Fibroblast of mammary gland (primary cell): ENCODE data around the gene PLPPR2.
A peak's percentile ranks its signal among the peaks of the same experiment; 100 is the strongest.
"Not testable (repeated sequence)": the region's sequence is repeated elsewhere in the genome, so short reads cannot be mapped to it uniquely, and the experiment has no call there.

Experiments
- DNase-seq: peaks from one replicate; pipeline ENCODE4 v3.0.0-alpha.2; 2010; ENCODE audit warnings: low read depth
- H3K4me3 ChIP-seq: 2 replicates; pipeline ENCODE4 v1.5.1; 2011; ENCODE audit warnings: low read depth, mild to moderate bottlenecking, low read length, moderate library complexity; ENCODE audit not compliant: control insufficient read depth
- TF ChIP-seq, protein P1 (sequence below): conservative IDR thresholded peaks from 2 replicates; pipeline ENCODE4 v1.5.1; 2011; ENCODE audit warnings: low read depth, low read length, inconsistent platforms; ENCODE audit not compliant: control insufficient read depth, insufficient read depth

The PLPPR2 gene

DNA sequence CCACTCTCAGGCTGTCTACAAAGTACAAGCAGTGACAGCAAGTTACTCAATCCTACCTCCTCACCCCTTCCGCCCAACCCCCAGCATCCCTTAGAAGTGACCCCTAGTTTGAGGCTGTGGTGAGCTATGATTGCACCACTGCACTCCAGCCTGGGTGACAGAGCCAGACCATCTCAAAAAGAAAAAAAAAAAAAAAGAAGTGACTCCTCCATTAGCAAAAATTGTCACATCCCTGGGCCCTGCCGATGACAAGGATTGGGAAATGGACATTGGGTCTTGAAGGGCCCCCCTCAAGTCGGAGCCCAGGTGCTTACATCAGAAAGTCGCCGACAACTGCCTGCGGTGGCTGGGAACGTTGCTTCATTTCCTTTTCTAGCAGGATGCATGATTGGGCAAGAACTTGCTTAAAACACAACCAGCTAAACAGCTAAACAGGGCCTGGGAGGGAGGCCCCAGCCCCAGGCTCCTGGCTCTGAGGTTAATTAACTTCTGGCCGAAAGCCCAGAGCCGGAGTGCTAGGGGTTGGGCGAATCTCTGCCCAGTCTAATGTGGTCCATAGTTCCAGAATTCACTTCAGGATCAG, 31.1 kb upstream of the PLPPR2 start:
- TF ChIP-seq, protein P1, sequence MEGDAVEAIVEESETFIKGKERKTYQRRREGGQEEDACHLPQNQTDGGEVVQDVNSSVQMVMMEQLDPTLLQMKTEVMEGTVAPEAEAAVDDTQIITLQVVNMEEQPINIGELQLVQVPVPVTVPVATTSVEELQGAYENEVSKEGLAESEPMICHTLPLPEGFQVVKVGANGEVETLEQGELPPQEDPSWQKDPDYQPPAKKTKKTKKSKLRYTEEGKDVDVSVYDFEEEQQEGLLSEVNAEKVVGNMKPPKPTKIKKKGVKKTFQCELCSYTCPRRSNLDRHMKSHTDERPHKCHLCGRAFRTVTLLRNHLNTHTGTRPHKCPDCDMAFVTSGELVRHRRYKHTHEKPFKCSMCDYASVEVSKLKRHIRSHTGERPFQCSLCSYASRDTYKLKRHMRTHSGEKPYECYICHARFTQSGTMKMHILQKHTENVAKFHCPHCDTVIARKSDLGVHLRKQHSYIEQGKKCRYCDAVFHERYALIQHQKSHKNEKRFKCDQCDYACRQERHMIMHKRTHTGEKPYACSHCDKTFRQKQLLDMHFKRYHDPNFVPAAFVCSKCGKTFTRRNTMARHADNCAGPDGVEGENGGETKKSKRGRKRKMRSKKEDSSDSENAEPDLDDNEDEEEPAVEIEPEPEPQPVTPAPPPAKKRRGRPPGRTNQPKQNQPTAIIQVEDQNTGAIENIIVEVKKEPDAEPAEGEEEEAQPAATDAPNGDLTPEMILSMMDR: no peak
- DNase-seq: peak; percentile 94
- no peak overlapping the region for H3K4me3 ChIP-seq

DNA sequence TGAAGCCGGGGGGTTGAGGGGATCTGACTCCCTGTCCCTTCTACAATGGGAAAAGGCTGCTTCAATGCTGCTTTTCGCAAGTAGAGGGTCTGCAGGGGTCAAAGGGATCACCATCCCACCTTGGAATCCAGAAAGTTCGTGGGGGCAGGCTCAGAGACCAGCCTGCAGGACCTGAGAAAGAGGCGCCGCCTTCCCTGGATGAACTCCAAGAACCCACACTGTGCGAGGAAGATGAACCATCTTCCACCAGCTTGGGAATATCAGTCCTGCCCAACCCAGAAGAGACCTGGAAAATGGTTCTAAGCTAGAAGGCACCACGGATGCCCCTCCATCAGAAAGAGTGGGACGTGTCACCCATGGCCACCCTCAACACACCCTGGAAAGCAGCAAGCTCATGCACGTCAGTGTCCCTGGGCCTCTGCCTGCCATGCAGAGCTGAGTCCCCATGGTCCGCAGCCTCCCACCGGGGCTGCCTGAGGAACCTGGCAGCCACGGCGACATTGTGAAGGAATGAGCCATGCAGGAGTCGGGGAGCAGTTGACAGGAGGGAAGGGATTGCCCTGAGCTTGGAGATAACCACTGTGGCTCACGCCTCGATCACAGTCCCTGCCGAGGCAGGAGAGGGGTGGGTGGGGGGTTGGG, 30.4 kb upstream of the PLPPR2 start:
- no peak overlapping the region for H3K4me3 ChIP-seq
- DNase-seq: no peak
- TF ChIP-seq, protein P1: no peak

DNA sequence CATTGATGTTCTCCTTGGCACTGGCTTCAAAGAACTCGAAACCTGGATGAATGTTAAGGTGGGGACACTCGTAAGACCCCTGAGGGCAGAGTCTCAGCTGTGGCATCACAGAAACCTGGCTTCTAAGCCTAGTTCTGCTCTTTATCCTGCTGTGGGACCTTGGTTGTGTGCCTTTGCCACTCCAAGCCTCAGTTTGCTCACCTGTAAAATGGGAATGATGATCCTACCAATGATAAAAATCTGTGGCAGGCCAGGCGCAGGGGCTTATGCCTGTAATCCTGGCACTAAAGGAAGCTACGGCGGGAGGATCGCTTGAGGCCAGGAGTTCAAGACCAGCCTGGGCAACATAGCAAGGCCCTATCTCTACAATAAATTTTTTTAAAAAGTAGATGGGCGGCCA, 29.7 kb upstream of the PLPPR2 start:
- TF ChIP-seq, protein P1: no peak
- DNase-seq: no peak
- no peak overlapping the region for H3K4me3 ChIP-seq

DNA sequence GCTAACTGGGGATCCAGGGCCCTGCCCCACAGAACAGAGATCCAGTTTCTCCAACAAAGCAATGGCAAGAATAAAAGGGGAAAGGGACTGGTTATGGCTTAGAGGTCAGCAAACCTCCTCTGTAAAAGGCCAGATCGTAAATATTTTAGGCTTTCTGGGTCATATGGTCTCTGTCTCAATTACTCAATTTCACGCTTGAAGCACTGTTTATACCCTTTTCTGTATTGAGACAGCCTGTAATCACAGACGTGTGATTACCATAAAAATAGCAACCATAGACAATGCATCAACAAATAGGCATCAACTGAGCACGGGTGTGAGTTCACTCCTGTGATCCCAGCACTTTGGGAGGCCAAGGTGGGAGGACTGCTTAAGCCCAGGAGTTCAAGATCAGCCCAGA, 25.1 kb upstream of the PLPPR2 start:
- H3K4me3 ChIP-seq: no peak overlapping the region
- DNase-seq: no peak
- TF ChIP-seq, protein P1: no peak

DNA sequence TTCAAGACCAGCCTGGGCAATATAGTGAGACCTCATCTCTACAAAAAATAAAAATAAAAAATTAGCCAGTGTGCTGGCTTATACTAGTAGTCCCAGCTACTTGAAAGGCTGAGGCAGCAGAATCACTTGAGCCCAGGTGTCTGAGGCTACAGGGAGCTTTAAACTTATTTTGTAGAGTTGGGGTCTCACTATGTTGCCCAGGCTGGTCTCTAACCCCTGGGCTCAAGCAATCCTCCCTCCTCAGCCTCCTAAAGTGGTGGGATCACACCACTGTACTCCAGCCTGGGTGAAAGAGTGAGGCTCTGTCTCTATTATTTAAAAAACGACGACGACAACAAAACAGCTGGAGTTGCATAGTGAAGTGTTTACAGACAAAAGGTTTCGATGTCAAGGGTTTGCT, 23.7 kb upstream of the PLPPR2 start:
- TF ChIP-seq, protein P1: no peak
- DNase-seq: no peak
- no peak overlapping the region for H3K4me3 ChIP-seq

DNA sequence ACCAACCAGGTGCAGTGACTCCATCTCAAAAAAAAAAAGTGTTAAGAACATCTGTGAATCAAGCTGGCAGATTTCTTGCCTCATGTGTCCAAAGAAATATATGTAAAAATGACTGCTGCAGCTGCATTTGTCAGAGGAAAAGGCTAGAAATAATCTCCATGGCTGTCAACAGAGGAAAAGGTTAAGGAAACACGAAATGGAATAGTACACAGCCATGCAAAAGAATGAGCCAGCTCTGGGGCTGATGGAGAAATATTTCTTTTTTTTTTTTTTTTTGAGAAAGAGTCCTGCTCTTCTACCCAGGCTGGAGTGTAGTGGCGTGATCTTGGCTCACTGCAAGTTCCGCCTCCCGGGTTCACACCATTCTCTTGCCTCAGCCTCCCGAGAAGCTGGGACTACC, 22.4 kb upstream of the PLPPR2 start:
- no peak overlapping the region for H3K4me3 ChIP-seq
- TF ChIP-seq, protein P1: no peak
- DNase-seq: no peak

DNA sequence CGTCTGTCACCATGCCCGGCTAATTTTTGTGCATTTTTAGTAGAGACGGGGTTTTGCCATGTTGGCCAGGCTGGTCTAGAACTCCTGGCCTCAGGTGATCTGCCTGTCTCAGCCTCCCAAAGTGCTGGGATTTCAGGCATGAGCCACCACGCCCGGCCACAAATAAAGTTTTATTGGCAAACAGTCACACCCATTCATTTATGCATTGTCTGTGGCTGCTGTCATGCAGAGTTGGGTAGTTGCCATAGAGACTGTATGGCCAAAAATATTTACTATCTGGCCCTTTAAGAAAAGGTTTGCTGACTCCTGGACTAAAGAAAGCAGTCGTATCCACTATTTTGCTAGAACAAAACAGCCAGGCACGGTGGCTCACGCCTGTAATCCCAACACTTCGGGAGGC, 21.4 kb upstream of the PLPPR2 start:
- peak; percentile 25 for DNase-seq
- not testable (repeated sequence) for H3K4me3 ChIP-seq
